ENCODE results near the gene SIGLEC7.
"Not testable (repeated sequence)": the region's sequence is repeated elsewhere in the genome, so short reads cannot be mapped to it uniquely, and the experiment has no call there.

SIGLEC7 gene

DNA sequence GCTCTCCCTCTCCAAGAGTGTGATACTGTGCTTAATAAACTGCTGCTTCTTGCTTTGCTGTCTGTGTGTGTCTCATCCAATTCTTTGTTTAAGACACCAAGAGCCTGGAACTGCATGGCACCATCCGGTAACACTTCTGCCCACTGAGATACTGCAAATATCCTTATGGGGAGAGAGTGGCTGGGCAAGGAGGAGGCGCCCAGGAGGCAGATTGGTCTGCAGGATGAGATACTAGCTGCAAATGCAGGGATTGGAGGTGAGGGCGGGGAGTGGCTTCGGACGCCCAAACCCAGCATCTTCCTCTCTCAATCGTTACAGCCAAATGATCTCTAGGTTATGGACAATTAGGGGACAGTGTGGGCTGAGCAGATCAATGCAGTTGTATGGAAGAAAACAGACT is 1.7 kb upstream of the SIGLEC7 start:
- DNase-seq, result no peak

- DNase-seq, result no peak
Measured at GRCh38 chr19:51141181-51141580, 920 bp upstream of the SIGLEC7 start.

DNA sequence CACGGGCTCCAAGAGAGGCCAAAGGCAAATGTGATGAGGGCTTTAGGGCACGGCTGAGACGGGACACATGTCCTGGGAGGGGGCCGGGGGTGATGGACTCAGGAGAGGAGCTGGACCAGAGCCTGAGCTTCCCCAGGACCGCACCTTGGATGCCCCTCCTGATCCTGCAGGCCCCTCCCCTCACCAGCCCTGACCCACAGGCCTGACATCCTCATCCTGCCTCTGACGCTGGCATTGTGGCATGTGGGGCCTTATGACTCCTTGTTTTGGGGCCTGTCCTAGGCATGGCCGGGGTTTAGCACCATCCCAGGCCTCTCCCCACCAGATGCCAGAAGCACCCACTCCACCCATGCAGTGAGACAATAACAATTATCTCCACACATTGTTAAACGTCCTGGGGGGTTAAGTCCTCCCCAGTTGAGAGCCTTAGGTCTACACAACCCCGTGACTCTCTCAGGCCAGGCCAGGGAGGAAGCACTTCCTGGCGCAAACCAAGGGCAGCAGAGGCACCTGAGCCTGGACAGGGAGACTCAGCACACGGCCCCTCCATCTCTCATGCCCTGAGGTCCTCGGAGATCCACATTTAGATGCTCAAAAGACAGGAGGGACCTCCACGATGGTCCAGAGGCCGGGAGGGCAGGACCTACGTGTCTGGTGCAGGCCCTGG is 841 bp downstream of the SIGLEC7 start:
- DNase-seq, result not testable (repeated sequence)

DNA sequence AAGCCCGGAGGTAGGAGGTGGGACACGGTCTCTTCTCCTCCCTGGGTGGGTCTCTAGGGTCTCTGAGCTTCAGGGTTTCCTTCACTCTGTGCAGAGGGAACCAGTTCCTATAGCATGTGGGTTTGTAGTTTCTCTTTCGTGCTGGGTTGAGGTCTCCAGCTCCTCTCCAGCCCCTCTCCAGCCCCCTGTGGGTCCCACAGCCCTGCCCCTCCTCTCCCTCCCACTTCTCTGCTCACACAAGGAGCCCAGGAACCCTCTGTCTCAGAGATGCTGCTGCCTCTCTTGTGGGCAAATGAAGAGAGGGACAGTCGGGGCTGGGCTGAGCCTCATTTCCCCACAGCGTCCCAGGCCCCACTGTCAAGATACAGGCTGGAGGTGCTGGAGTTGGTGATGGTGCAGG is 1.4 kb downstream of the SIGLEC7 start:
- no peak for DNase-seq

GRCh38 chr19:51144482-51145045 is 2.5 kb downstream of the SIGLEC7 start:
- no peak for DNase-seq

DNA sequence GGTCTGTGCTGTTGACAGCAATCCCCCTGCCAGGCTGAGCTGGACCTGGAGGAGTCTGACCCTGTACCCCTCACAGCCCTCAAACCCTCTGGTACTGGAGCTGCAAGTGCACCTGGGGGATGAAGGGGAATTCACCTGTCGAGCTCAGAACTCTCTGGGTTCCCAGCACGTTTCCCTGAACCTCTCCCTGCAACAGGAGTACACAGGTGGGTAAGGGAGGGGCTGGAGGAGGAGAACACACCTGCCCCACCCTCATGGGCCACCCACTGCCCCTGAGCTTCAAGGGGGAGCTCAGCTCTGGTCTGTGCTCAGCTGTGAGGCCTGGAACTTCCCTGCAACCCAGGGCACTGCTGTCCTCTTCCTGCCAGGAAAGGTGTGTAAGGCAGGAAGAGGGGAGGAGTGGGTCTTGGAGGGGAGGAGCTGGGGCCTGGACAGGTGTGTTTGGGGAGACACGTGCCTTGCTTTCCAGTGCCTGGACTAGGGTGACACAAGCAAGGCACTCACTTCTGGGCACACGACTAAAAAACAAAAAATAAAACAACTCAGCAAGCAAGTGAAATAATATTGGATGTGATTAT is 3.9 kb downstream of the SIGLEC7 start:
- DNase-seq, result no peak

DNA sequence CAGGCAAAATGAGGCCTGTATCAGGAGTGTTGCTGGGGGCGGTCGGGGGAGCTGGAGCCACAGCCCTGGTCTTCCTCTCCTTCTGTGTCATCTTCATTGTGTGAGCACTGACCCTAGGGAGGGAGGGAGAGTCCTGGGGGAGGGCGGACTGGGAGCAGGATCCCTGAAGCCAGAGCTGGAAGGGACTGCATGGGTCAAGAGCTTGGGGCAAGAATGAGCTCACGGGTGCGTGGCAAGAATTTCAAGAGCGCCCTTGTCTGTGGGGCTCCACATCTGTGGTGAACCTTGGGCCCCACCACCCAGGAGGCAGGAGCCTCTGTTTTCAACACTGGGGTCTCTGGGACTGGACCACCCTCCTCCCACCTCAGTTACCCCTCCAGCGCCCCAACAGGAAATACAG is 4.7 kb downstream of the SIGLEC7 start:
- DNase-seq, result no peak

- no peak for DNase-seq
Measured at GRCh38 chr19:51147663-51148062, 5.6 kb downstream of the SIGLEC7 start.

DNA sequence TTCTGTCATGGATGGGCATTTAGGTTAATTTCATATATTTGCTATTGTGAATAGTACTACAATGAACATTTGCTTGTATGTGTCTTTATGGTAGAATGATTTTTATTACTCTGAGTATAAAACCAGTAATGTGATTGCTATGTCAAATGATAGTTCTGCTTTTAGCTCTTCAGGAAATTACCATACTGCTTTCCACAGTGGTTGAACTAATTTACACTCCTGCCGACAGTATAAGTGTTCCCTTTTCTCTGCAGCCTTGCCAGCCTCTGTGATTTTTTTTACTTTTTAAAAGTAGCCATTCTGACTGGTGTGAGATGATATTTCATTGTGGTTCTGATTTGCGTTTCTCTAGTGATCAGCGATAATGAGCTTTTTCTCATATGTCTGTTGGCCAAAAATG is 6.5 kb downstream of the SIGLEC7 start:
- DNase-seq, result no peak

DNA sequence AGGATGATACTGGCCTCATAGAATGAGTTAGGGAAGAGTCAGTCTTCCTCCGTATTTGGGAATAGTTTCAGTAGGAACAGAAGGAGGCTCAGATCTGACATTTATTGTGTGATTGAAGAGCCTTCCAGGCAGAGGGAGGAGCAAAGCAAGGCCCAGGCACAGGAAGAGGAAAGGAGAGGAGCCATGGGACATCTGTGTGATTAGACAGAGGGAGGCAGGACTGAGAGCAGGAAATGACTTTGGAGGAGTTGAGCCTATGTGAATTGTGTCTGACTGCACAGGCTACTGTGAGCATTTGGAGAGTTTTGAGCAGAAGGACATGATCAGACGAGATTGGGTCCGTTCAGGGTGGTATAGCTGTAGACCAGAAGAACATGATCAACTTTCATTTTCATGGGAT is 8.5 kb downstream of the SIGLEC7 start:
- DNase-seq, result no peak

- DNase-seq, result no peak
Measured at GRCh38 chr19:51156710-51157109, 14.6 kb downstream of the SIGLEC7 start.

- no peak for DNase-seq
Measured at GRCh38 chr19:51157265-51157664, 15.2 kb downstream of the SIGLEC7 start.

DNA sequence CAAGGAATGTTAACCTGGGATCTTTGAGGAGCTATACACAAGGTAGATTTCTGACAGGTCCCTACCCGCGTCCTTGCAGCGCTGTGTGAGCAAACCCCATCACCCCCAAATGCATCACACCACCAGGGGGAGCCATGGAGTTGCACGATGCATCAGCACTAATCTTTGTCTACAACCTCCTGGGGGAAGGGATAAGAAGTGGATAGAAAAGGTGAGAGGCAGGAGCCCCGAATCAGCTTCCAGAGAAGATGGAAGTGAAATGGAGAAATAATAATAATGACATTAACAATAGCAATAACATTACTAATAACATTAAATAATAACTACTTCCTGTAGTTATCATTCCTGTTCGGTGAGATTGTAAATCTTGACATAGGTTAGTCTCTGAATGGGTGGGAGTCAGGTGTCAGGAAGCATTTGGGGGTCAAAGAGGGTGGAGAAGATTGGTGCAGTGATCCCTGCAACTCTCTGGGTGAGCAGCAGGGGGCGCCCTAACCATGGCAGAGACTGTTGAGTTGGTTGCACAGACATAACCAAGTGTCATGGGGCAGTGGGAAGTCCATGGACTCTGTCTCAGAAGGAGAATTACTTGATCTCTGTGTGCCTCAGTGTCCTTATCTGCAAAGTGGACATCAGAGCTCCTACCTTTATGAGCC is 16.5 kb downstream of the SIGLEC7 start:
- peak; percentile 56 to 83 (median 68) for DNase-seq

DNA sequence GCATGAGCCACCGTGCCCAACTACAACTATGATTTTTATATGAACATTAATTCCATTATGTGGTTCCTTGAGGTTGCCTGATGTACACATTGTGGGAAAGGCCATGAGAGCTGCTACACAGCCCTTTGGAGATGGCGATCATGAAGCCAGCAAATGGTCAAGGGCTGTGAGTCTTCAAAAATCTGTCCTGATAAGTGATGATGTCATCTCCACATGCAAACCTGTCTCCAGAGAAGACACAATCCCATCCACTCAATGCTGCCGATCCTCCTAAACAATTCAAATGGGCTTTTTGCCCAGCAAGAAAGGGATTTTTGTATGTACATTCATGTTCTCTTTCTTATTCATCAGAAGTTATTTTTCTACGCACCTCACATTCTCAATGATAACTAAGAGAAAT is 17.6 kb downstream of the SIGLEC7 start:
- no peak for DNase-seq

- DNase-seq, result no peak
Measured at GRCh38 chr19:51161266-51161665, 19.2 kb downstream of the SIGLEC7 start.

GRCh38 chr19:51161867-51162496 is 19.9 kb downstream of the SIGLEC7 start:
- DNase-seq, result no peak

GRCh38 chr19:51163257-51163656 is 21.2 kb downstream of the SIGLEC7 start:
- no peak for DNase-seq

- no peak for DNase-seq
Measured at GRCh38 chr19:51164215-51164614, 22.1 kb downstream of the SIGLEC7 start.

GRCh38 chr19:51166846-51167490 is 24.9 kb downstream of the SIGLEC7 start:
- no peak for DNase-seq

DNA sequence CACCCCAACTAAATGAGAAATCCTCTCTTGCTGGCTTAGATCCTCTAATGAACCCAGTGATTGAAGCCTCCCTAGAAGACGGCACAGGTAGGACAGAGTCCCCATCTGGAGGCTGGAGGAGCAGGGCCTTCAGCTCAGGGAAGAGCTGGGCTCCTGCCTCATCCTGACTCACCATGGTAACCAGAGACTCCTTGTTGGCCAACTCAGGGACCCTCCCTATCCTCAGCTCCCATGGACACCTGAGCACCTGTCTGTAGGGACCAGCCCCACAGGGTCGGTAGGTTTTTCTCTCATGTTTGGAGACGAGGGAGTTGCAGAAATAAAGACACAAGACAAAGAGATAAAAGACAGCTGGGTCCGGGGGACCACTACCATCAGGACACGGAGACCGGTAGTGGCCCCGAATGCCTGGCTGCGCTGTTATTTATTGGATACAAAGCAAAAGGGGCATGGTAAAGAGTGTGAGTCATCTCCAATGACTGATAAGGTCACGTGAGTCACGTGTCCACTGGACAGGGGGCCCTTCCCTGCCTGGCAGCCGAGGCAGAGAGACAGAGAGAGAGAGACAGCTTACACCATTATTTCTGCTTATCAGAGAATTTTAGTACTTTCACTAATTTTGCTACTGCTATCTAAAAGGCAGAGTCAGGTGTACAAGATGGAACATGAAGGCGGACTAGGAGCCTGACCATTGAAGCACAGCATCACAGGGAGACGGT is 26.6 kb downstream of the SIGLEC7 start:
- no peak for DNase-seq

- DNase-seq, result peak; percentile 20 to 38 (median 34)
Measured at GRCh38 chr19:51169283-51169918, 27.3 kb downstream of the SIGLEC7 start.

GRCh38 chr19:51172223-51172622 is 30.1 kb downstream of the SIGLEC7 start:
- no peak for DNase-seq
